OCI-LY7 (cell line): ENCODE measurements around the gene MTRF1L. TPM values are rescaled to one million over a fixed set of nuclear protein-coding genes. Genes with fewer than 3 reads are reported as not detected.

Experiments
- BruUV-seq: library from RNA; stranded (reverse); fragments of 400-500 nt; replicated peaks from 2 replicates; lab custom pipeline; 2021; lab: Mats Ljungman, UMichigan
- CTCF ChIA-PET: fragments of 300-600 bp; sonication (Branson Sonifier 250); formaldehyde crosslinking; loops from one replicate; lab custom pipeline; 2022; ENCODE audit warnings: antibody characterized with exemption; ENCODE audit not compliant: unreplicated experiment; lab: Charles Lee
- POLR2A ChIA-PET: fragments of 300-600 bp; sonication (Branson Sonifier 250); formaldehyde crosslinking; loops from one replicate; lab custom pipeline; 2022; ENCODE audit warnings: antibody characterized with exemption; lab: Charles Lee
- DNase-seq: peaks from one replicate; pipeline ENCODE4 v3.0.0-alpha.2; 2015; ENCODE audit warnings: low spot score
- H2AFZ ChIP-seq: fragments of 200-600 bp; sonication (generic), shearing (Covaris generic); 2 replicates; pipeline ENCODE4 v1.6.1; 2014; ENCODE audit warnings: mild to moderate bottlenecking, antibody characterized with exemption, low read length, moderate library complexity
- H3K27ac ChIP-seq: fragments of 200-600 bp; sonication (generic); 2 replicates; pipeline ENCODE4 v1.5.1; 2014; ENCODE audit warnings: mixed run types, low read depth, mild to moderate bottlenecking, moderate library complexity, low read length, inconsistent platforms; ENCODE audit not compliant: poor library complexity, severe bottlenecking
- H3K36me3 ChIP-seq: fragments of 200-600 bp; sonication (generic); 2 replicates; pipeline ENCODE4 v1.6.1; 2014; ENCODE audit warnings: mild to moderate bottlenecking, antibody characterized with exemption, low read length, moderate library complexity, mixed read lengths; ENCODE audit not compliant: insufficient read depth
- H3K4me1 ChIP-seq: fragments of 200-600 bp; sonication (generic); 2 replicates; pipeline ENCODE4 v1.5.1; 2014; ENCODE audit warnings: mild to moderate bottlenecking, low read length; ENCODE audit not compliant: insufficient read depth, poor library complexity, severe bottlenecking
- H3K4me2 ChIP-seq: fragments of 200-600 bp; sonication (generic); 2 replicates; pipeline ENCODE4 v1.6.1; 2014; ENCODE audit warnings: mild to moderate bottlenecking, low read length
- H3K4me3 ChIP-seq: fragments of 200-600 bp; sonication (generic); 2 replicates; pipeline ENCODE4 v1.5.1; 2014; ENCODE audit warnings: mild to moderate bottlenecking, low read depth, low read length; ENCODE audit not compliant: poor library complexity, severe bottlenecking
- H3K79me2 ChIP-seq: fragments of 200-600 bp; sonication (generic); 2 replicates; pipeline ENCODE4 v1.6.1; 2016; ENCODE audit warnings: low read depth, mild to moderate bottlenecking, low read length, moderate library complexity, mixed read lengths; ENCODE audit not compliant: insufficient read depth
- H3K9me2 ChIP-seq: fragments of 200-600 bp; sonication (generic); 2 replicates; pipeline ENCODE4 v1.6.1; 2016; ENCODE audit warnings: mild to moderate bottlenecking, low read length, mixed read lengths; ENCODE audit not compliant: insufficient read depth
- H3K9me3 ChIP-seq: fragments of 200-600 bp; sonication (generic); 2 replicates; pipeline ENCODE4 v1.6.1; 2014; ENCODE audit warnings: mild to moderate bottlenecking, mixed run types, low read length, mixed read lengths
- H4K20me1 ChIP-seq: fragments of 200-600 bp; sonication (generic); 2 replicates; pipeline ENCODE4 v1.6.1; 2014; ENCODE audit warnings: mild to moderate bottlenecking, antibody characterized with exemption, low read length, moderate library complexity, mixed read lengths; ENCODE audit not compliant: insufficient read depth
- CTCF ChIP-seq: fragments of 200-600 bp; sonication (generic); conservative IDR thresholded peaks from 2 replicates; pipeline ENCODE4 v1.5.1; 2014; ENCODE audit warnings: mild to moderate bottlenecking, antibody characterized with exemption, low read length, moderate library complexity, mixed read lengths
- EZH2phosphoT487 ChIP-seq: fragments of 200-600 bp; sonication (generic); IDR thresholded peaks from 2 replicates; pipeline ENCODE4 v1.6.1; 2018; ENCODE audit warnings: low read depth, borderline replicate concordance, mild to moderate bottlenecking, mixed run types, antibody characterized with exemption, low read length, moderate library complexity, mixed read lengths
- intact Hi-C: fragments of 100-400 bp; cut with micrococcal nuclease; formaldehyde crosslinking; loops from one replicate; pipeline ENCODE4 v1.10.0; 2022; ENCODE audit not compliant: unreplicated experiment
- total RNA-seq, 2 experiments: library from RNA; depleted of rRNA in 1 of 2; stranded (reverse); fragments of >200 nt in 1 of 2; shearing (Covaris generic) in 1 of 2; gene quantifications; 2 replicates each; pipeline ENCODE4 v1.2.3, GENCODE V29; 2014 to 2022

The MTRF1L gene
- total RNA-seq, 2 experiments from 2014 or later: 11.0 to 19.2 TPM

- peaks cover 74% of the 10 kb centered on the region for H3K4me1 ChIP-seq
- peaks cover 95% of the 10 kb centered on the region for H3K36me3 ChIP-seq
- CTCF ChIA-PET: no interaction called here
- TF ChIP-seq EZH2phosphoT487 (no peak), CTCF (no peak)
- peak overlapping the region; percentile 25 for H3K4me3 ChIP-seq
- POLR2A ChIA-PET: interaction anchor here (0.6 to 2.5 kb wide), 9 partner anchors 8 to 682 kb away, joined by 3 to 7 read pairs (median 5); no protein-coding TSS in a partner anchor
- no peaks in the 10 kb centered on the region for H3K9me3 ChIP-seq
- H3K27ac ChIP-seq: peak overlapping the region; percentile 17
- no peaks in the 10 kb centered on the region for H3K9me2 ChIP-seq
- H3K4me2 ChIP-seq: peak overlapping the region; percentile 85
- no TSS peak for BruUV-seq
- DNase-seq: no peak
- peaks cover 79% of the 10 kb centered on the region for H4K20me1 ChIP-seq
- H2AFZ ChIP-seq: no peak overlapping the region
- intact Hi-C loops: no loop called here
- peaks cover 98% of the 10 kb centered on the region for H3K79me2 ChIP-seq
Measured at GRCh38 chr6:152978058-152978457, 24.5 kb downstream of the MTRF1L start.

- POLR2A ChIA-PET: interaction anchor here (0.6 to 1.4 kb wide), 8 partner anchors 9 to 1283 kb away, joined by 3 to 6 read pairs (median 4); no protein-coding TSS in a partner anchor
Measured at GRCh38 chr6:152977556-152977955, 25.0 kb downstream of the MTRF1L start.

More at GRCh38 chr6:152977556-152977955, 25.0 kb downstream of the MTRF1L start:
- Histone ChIP-seq H3K4me1 (peaks cover 75% of the 10 kb centered on the region), H3K36me3 (peaks cover 98% of the 10 kb centered on the region), H3K4me2 (peak overlapping the region; percentile 85), H3K27ac (peak overlapping the region; percentile 17), H3K4me3 (peak overlapping the region; percentile 25), H3K9me3 (no peaks in the 10 kb centered on the region), H4K20me1 (peaks cover 84% of the 10 kb centered on the region), H3K79me2 (peaks cover 100% of the 10 kb centered on the region), H3K9me2 (no peaks in the 10 kb centered on the region), H2AFZ (no peak overlapping the region)
- TF ChIP-seq EZH2phosphoT487: no peak
- no peak for TF ChIP-seq CTCF
- DNase-seq: no peak
- BruUV-seq: no TSS peak
- intact Hi-C loops: no loop called here
- CTCF ChIA-PET: no interaction called here
